ENCODE results near the gene ZNF609.

- TF ChIP-seq POLR2A (IDR thresholded peaks at IDR 0.05) (no peak), CTCF (IDR thresholded peaks at IDR 0.05) (no peak), EP300 (IDR thresholded peaks at IDR 0.05) (no peak)
These were observed 98.9 kb downstream of the ZNF609 start for GRCh38 chr15:64559243-64559642.

Measured in suprapubic skin (tissue), 3 donors.